Upper lobe of left lung (tissue), 4 donors: Measurements from ENCODE around the gene YIPF3.
"Not testable (repeated sequence)": the region's sequence is repeated elsewhere in the genome, so short reads cannot be mapped to it uniquely, and the experiment has no call there.

Source experiments
- POLR2A ChIP-seq, 4 donors: fragments of 450-650 bp; IDR thresholded peaks; one replicate each; pipeline ENCODE4 v1.5.1; 2016 to 2017; ENCODE audit warnings: antibody characterized with exemption in 4 of 4, mild to moderate bottlenecking in 2 of 4
- POLR2AphosphoS5 ChIP-seq, 2 donors: sonication (generic); formaldehyde crosslinking; IDR thresholded peaks; one replicate each; pipeline ENCODE4 v1.5.1; 2017; ENCODE audit warnings: antibody characterized with exemption in 2 of 2
- TF ChIP-seq, protein P1 (sequence below), 6 experiments: fragments of 450-650 bp in 4 of 6; fragments of 200-600 bp in 2 of 6; sonication (generic) in 2 of 6; IDR thresholded peaks; one replicate each; pipeline ENCODE4 v1.5.1; 2016 to 2019; ENCODE audit warnings: antibody characterized with exemption in 6 of 6

DNA sequence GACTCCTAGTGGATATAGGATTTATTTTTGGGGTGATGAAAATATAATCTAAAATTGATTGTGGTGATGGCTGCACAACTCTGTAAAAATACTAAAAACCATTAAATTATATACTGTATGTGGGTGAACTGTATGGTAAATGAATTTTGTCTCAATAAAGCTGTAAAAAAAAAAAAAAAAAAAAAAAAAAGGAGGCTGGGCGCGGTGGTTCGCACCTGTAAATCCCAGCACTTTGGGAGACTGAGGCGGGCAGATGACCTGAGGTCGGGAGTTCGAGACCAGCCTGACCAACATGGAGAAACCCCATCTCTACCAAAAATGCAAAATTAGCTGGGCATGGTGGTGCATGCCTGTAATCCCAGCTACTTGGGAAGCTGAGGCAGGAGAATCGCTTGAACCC is 40.9 kb upstream of the YIPF3 start:
- TF ChIP-seq POLR2A, POLR2AphosphoS5 (IDR thresholded peaks at IDR 0.05): not testable (repeated sequence)
- TF ChIP-seq, protein P1, sequence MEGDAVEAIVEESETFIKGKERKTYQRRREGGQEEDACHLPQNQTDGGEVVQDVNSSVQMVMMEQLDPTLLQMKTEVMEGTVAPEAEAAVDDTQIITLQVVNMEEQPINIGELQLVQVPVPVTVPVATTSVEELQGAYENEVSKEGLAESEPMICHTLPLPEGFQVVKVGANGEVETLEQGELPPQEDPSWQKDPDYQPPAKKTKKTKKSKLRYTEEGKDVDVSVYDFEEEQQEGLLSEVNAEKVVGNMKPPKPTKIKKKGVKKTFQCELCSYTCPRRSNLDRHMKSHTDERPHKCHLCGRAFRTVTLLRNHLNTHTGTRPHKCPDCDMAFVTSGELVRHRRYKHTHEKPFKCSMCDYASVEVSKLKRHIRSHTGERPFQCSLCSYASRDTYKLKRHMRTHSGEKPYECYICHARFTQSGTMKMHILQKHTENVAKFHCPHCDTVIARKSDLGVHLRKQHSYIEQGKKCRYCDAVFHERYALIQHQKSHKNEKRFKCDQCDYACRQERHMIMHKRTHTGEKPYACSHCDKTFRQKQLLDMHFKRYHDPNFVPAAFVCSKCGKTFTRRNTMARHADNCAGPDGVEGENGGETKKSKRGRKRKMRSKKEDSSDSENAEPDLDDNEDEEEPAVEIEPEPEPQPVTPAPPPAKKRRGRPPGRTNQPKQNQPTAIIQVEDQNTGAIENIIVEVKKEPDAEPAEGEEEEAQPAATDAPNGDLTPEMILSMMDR (IDR thresholded peaks at IDR 0.05), result not testable (repeated sequence)
